Trophoblast cell (in vitro differentiated cells and primary cell): ENCODE measurements around the gene BCL2L11.

ENCODE experiments used
- DNase-seq, 2 donors: peaks; one replicate each; pipeline ENCODE4 v3.0.0-alpha.2; 2016
- H2AFZ ChIP-seq: 2 replicates; pipeline ENCODE4 v1.6.1; 2013; ENCODE audit warnings: low read length, moderate library complexity, mild to moderate bottlenecking; ENCODE audit not compliant: insufficient read depth, poor library complexity
- H2AK5ac ChIP-seq: 2 replicates; pipeline ENCODE4 v1.6.1; 2013; ENCODE audit warnings: mild to moderate bottlenecking, low read length
- H2BK120ac ChIP-seq: 2 replicates; pipeline ENCODE4 v1.6.1; 2013; ENCODE audit warnings: low read length, mild to moderate bottlenecking, moderate library complexity; ENCODE audit not compliant: insufficient read depth, poor library complexity
- H2BK12ac ChIP-seq: 2 replicates; pipeline ENCODE4 v1.6.1; 2013; ENCODE audit warnings: mild to moderate bottlenecking, low read length, moderate library complexity
- H2BK5ac ChIP-seq: 2 replicates; pipeline ENCODE4 v1.6.1; 2013; ENCODE audit warnings: low read length, low read depth, moderate library complexity, mild to moderate bottlenecking; ENCODE audit not compliant: poor library complexity
- H3K14ac ChIP-seq: 2 replicates; pipeline ENCODE4 v1.6.1; 2013; ENCODE audit warnings: mild to moderate bottlenecking, low read length
- H3K18ac ChIP-seq: 2 replicates; pipeline ENCODE4 v1.6.1; 2013; ENCODE audit warnings: mild to moderate bottlenecking, low read length
- H3K23ac ChIP-seq: 2 replicates; pipeline ENCODE4 v1.6.1; 2013; ENCODE audit warnings: low read length
- H3K27ac ChIP-seq: 2 replicates; pipeline ENCODE4 v1.5.1; 2013; ENCODE audit warnings: low read depth, mild to moderate bottlenecking, inconsistent platforms, low read length, moderate library complexity
- H3K27me3 ChIP-seq: 2 replicates; pipeline ENCODE4 v1.6.1; 2013; ENCODE audit warnings: inconsistent platforms, mild to moderate bottlenecking, low read length, moderate library complexity; ENCODE audit not compliant: insufficient read depth
- H3K36me3 ChIP-seq, 2 experiments: 1 replicate in 1 of 2; 2 replicates in 1 of 2; pipeline ENCODE4 v1.6.1; 2013; ENCODE audit warnings: low read length in 2 of 2, mild to moderate bottlenecking in 2 of 2, moderate library complexity in 1 of 2; ENCODE audit not compliant: insufficient read depth in 2 of 2, control insufficient read depth in 1 of 2
- H3K4ac ChIP-seq: 2 replicates; pipeline ENCODE4 v1.6.1; 2013; ENCODE audit warnings: low read depth, mild to moderate bottlenecking, low read length, moderate library complexity
- H3K4me1 ChIP-seq, 2 experiments: 1 replicate in 1 of 2; 2 replicates in 1 of 2; pipeline ENCODE4 v1.6.1; 2013; ENCODE audit warnings: low read length in 2 of 2, mild to moderate bottlenecking in 2 of 2, moderate library complexity in 1 of 2; ENCODE audit not compliant: insufficient read depth in 2 of 2, control insufficient read depth in 1 of 2
- H3K4me2 ChIP-seq: 2 replicates; pipeline ENCODE4 v1.6.1; 2013; ENCODE audit warnings: inconsistent platforms, mild to moderate bottlenecking, low read length, moderate library complexity
- H3K4me3 ChIP-seq: 2 replicates; pipeline ENCODE4 v1.5.1; 2013; ENCODE audit warnings: mild to moderate bottlenecking, low read depth, low read length, inconsistent platforms
- H3K79me1 ChIP-seq: one replicate; pipeline ENCODE4 v1.6.1; 2013; ENCODE audit warnings: low read length
- H3K79me2 ChIP-seq: 2 replicates; pipeline ENCODE4 v1.6.1; 2013; ENCODE audit warnings: low read length, mild to moderate bottlenecking; ENCODE audit not compliant: control insufficient read depth, insufficient read depth, poor library complexity
- H3K9ac ChIP-seq: 2 replicates; pipeline ENCODE4 v1.6.1; 2013; ENCODE audit warnings: mild to moderate bottlenecking, low read length
- H3K9me3 ChIP-seq: 2 replicates; pipeline ENCODE4 v1.6.1; 2013; ENCODE audit warnings: low read depth, mild to moderate bottlenecking, control low read depth, inconsistent platforms, low read length; ENCODE audit not compliant: insufficient read depth
- H4K12ac ChIP-seq: 2 replicates; pipeline ENCODE4 v1.6.1; 2013; ENCODE audit warnings: low read depth, mild to moderate bottlenecking, low read length, moderate library complexity
- H4K8ac ChIP-seq: 2 replicates; pipeline ENCODE4 v1.6.1; 2013; ENCODE audit warnings: low read depth, mild to moderate bottlenecking, low read length, moderate library complexity
- H4K91ac ChIP-seq: one replicate; pipeline ENCODE4 v1.6.1; 2013; ENCODE audit warnings: low read depth, mild to moderate bottlenecking, low read length, moderate library complexity
- WGBS: extraction: QIAGEN DNeasy Blood & Tissue Kit; methylation state at CpG from one replicate; pipeline ENCODE4 v1.1.7; 2013; ENCODE audit warnings: missing lambda C conversion rate; ENCODE audit not compliant: insufficient read length, insufficient coverage; ENCODE audit errors: extremely low coverage; 5-methylcytosine and 5-hydroxymethylcytosine counted together

Gene BCL2L11

DNA sequence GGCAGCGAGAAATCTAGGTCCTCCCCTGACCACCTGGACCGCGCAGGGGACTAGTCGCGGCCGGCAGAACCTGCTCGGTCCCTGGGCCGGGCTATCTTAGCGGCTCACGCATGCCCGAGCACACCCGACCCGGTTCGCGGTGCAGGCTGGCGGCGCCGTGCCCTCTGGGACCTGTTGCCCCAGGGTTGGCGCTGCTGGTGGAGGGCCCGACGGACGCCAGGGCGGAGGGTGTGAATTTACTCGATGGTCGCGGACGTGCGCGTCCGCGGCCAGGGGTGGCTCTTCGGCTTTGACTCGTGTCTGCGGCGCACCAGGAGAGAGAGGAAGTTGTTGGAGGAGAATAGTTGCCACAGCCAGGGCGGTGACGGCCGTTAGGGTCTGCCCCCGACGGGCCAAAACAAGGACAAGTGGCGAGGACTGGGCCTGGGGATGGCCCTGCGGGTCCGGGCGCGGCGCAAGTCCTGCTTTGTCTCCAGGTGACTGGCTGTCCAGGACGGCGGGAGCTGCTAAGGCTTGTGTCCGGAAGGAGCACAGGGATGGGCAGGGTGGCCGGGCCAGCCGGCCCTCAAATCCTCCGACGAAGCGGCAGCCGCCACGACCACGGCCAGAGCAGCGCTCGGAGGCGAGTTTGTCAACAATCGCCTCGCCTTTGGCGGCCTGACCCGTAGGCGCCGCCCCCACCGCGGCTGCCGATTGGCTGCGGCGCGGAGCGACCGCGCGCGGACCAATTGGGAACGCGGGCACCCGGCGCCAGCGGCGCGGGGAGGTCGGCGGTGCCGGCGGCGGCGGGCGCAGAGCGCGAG is 1.3 kb downstream of the BCL2L11 start:
- peak overlapping the region; percentile 98 for H3K9ac ChIP-seq
- WGBS = no CpG with 5 or more reads among the region's 93 CpGs
- peak overlapping the region; percentile 82 for H3K23ac ChIP-seq
- H4K12ac ChIP-seq = no peak overlapping the region
- DNase-seq = peak; percentile 91 to 97
- H2BK5ac ChIP-seq = peak overlapping the region; percentile 45
- H2BK120ac ChIP-seq = peak overlapping the region; percentile 23
- H3K18ac ChIP-seq = peak overlapping the region; percentile 44
- H4K91ac ChIP-seq = peak overlapping the region; percentile 60
- H4K8ac ChIP-seq = peak overlapping the region; percentile 13
- peaks cover 13% of the 10 kb centered on the region for H3K27me3 ChIP-seq
- peak overlapping the region; percentile 92 for H3K4ac ChIP-seq
- no peak overlapping the region for H2BK12ac ChIP-seq
- H3K79me1 ChIP-seq = peaks cover 45% of the 10 kb centered on the region
- H3K4me2 ChIP-seq = peak overlapping the region; percentile 90
- H3K4me1 ChIP-seq = peaks cover 20 to 30% of the 10 kb centered on the region in 2 experiments
- peaks cover 36% of the 10 kb centered on the region for H3K79me2 ChIP-seq
- peaks cover 16 to 18% of the 10 kb centered on the region in 2 experiments for H3K36me3 ChIP-seq
- peak overlapping the region; percentile 99 for H3K4me3 ChIP-seq
- H3K14ac ChIP-seq = peak overlapping the region; percentile 34
- H3K9me3 ChIP-seq = no peaks in the 10 kb centered on the region
- no peak overlapping the region for H2AK5ac ChIP-seq
- H3K27ac ChIP-seq = peak overlapping the region; percentile 64
- peak overlapping the region; percentile 18 for H2AFZ ChIP-seq

DNA sequence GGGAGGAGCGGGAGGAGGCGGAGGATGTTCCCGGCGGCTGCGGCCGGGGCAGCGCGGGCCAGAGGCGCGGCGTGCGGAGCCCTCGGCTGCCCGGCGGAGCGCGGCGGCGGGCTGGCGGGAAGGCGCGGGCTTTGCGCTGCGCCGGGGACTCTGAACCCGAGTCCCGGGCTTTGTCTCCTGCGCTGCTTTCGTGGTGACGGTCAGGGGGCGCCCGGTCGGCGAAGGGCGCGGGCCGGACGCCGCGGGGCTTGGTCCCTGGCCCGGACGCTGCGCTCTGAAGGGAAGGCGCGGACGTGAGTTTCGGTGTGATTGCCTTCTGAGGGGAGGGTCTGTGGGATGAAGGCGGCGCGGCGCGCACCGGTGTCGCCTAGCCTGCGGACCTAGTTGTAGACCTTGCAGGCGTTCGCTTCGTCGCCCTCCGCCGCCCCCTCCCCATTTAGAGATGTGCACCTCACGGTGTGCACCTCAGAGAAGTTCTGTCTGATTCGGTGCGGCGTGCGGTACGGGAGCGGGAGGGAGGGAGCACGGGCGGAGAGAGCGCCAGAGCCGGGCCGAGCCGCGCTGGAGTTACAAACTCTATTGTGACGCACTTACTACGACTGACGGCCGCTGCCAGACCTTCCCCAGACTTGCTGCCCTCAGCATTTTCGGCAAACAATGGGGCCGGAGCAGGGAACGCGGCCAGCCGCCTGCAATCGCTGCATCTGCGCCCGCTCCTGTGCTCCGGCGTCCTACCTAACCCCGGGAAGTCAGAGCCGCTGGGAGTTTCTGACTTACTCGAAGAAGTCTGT is 2.1 kb downstream of the BCL2L11 start:
- peak overlapping the region; percentile 64 for H4K12ac ChIP-seq
- peaks cover 19 to 22% of the 10 kb centered on the region in 2 experiments for H3K36me3 ChIP-seq
- H3K27ac ChIP-seq = peak overlapping the region; percentile 83
- peaks cover 40% of the 10 kb centered on the region for H3K79me1 ChIP-seq
- H3K27me3 ChIP-seq = peaks cover 13% of the 10 kb centered on the region
- H3K14ac ChIP-seq = peak overlapping the region; percentile 56
- H2AFZ ChIP-seq = peak overlapping the region; percentile 1
- H2AK5ac ChIP-seq = no peak overlapping the region
- peak overlapping the region; percentile 89 for H3K9ac ChIP-seq
- peak overlapping the region; percentile 98 for H3K18ac ChIP-seq
- peak overlapping the region; percentile 69 for H3K4me2 ChIP-seq
- no peak overlapping the region for H3K23ac ChIP-seq
- peak overlapping the region; percentile 5 for H2BK12ac ChIP-seq
- H4K8ac ChIP-seq = peak overlapping the region; percentile 2
- peak overlapping the region; percentile 99 for H3K4me3 ChIP-seq
- H3K79me2 ChIP-seq = peaks cover 39% of the 10 kb centered on the region
- peak overlapping the region; percentile 95 for H3K4ac ChIP-seq
- DNase-seq = peak; percentile 81 to 84
- peak overlapping the region; percentile 60 for H4K91ac ChIP-seq
- peaks cover 14 to 23% of the 10 kb centered on the region in 2 experiments for H3K4me1 ChIP-seq
- peak overlapping the region; percentile 73 for H2BK5ac ChIP-seq
- WGBS = no CpG with 5 or more reads among the region's 92 CpGs
- peak overlapping the region; percentile 74 for H2BK120ac ChIP-seq
- no peaks in the 10 kb centered on the region for H3K9me3 ChIP-seq

DNA sequence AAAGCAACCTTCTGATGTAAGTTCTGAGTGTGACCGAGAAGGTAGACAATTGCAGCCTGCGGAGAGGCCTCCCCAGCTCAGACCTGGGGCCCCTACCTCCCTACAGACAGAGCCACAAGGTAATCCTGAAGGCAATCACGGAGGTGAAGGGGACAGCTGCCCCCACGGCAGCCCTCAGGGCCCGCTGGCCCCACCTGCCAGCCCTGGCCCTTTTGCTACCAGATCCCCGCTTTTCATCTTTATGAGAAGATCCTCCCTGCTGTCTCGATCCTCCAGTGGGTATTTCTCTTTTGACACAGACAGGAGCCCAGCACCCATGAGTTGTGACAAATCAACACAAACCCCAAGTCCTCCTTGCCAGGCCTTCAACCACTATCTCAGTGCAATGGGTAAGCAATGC is 3.0 kb downstream of the BCL2L11 start:
- Histone ChIP-seq H3K23ac (no peak overlapping the region), H3K27me3 (peaks cover 9% of the 10 kb centered on the region), H3K4me2 (peak overlapping the region; percentile 65), H2AK5ac (no peak overlapping the region), H3K9me3 (no peaks in the 10 kb centered on the region), H4K8ac (no peak overlapping the region), H3K4me3 (peak overlapping the region; percentile 40), H3K4me1 (peaks cover 13 to 18% of the 10 kb centered on the region in 2 experiments), H3K27ac (no peak overlapping the region), H2BK120ac (no peak overlapping the region), H3K18ac (no peak overlapping the region), H3K36me3 (peaks cover 21 to 23% of the 10 kb centered on the region in 2 experiments), H2BK12ac (no peak overlapping the region), H2BK5ac (no peak overlapping the region), H2AFZ (no peak overlapping the region), H3K9ac (peak overlapping the region; percentile 63), H3K79me2 (peaks cover 38% of the 10 kb centered on the region), H3K14ac (no peak overlapping the region), H3K79me1 (peaks cover 32% of the 10 kb centered on the region), H4K12ac (no peak overlapping the region), H3K4ac (peak overlapping the region; percentile 94), H4K91ac (no peak overlapping the region)
- WGBS = no CpG with 5 or more reads among the region's 7 CpGs
- DNase-seq = no peak

DNA sequence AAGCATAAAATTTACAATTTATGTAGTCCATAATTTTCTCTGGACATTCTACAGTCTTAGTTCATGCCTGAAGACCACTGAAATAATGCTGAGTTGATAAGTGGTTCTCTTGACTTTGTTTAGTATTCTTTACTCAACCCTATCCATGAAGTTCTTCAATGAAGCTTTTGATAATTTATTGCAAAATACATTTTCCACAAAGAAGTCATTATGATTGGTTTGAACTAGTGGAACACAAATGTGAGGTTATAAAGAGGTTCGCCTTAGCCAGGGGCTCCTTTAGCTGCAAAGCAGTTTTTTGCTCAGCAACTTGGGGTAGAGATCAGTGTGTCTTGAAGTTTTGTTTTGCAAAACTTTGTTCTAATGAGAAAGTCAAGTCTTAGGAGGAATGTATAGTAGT is 5.9 kb downstream of the BCL2L11 start:
- Histone ChIP-seq H3K18ac (no peak overlapping the region), H2AFZ (no peak overlapping the region), H3K79me2 (peaks cover 25% of the 10 kb centered on the region), H3K36me3 (peaks cover 26 to 30% of the 10 kb centered on the region in 2 experiments), H3K9me3 (no peaks in the 10 kb centered on the region), H3K27ac (no peak overlapping the region), H4K91ac (no peak overlapping the region), H3K23ac (no peak overlapping the region), H2BK120ac (no peak overlapping the region), H3K4me2 (no peak overlapping the region), H3K4ac (no peak overlapping the region), H3K4me1 (peaks cover 5 to 7% of the 10 kb centered on the region in 2 experiments), H3K14ac (no peak overlapping the region), H4K8ac (no peak overlapping the region), H3K79me1 (peaks cover 10% of the 10 kb centered on the region), H2BK12ac (no peak overlapping the region), H3K4me3 (no peak overlapping the region), H2BK5ac (no peak overlapping the region), H2AK5ac (no peak overlapping the region), H3K27me3 (no peaks in the 10 kb centered on the region), H4K12ac (no peak overlapping the region), H3K9ac (no peak overlapping the region)
- WGBS = no CpG with 5 or more reads among the region's 1 CpG
- no peak for DNase-seq
